ENCODE data around the gene PSMA4.
"Not testable (repeated sequence)": the region's sequence is repeated elsewhere in the genome, so short reads cannot be mapped to it uniquely, and the experiment has no call there.

GRCh38 chr15:78560201-78560600 lies 20.0 kb downstream of the PSMA4 start:
- not testable (repeated sequence) for TF ChIP-seq CTCF (IDR thresholded peaks at IDR 0.05; ENCODE audit: poor library complexity); EZH2phosphoT487 (IDR thresholded peaks at IDR 0.05; ENCODE audit: low read depth, severe bottlenecking, unreplicated experiment)
